Endothelial cell of umbilical vein (primary cell): ENCODE measurements around the gene GJC3. TPM values are rescaled to one million over a fixed set of nuclear protein-coding genes. Genes with fewer than 3 reads are reported as not detected.

ENCODE experiments used
- BruUV-seq: library from RNA; stranded (reverse); fragments of 400-500 nt; replicated peaks from 2 replicates; lab custom pipeline; 2021; lab: Mats Ljungman, UMichigan
- CTCF ChIA-PET: fragments of 300-600, 350-600 bp; sonication (Branson Sonifier 250); formaldehyde crosslinking; loops from one replicate; lab custom pipeline; 2021; ENCODE audit warnings: antibody characterized with exemption, inconsistent platforms; lab: Charles Lee
- POLR2A ChIA-PET: fragments of 300-600, 350-600 bp; sonication (Branson Sonifier 250); formaldehyde crosslinking; loops from one replicate; lab custom pipeline; 2021; ENCODE audit warnings: antibody characterized with exemption, inconsistent platforms; lab: Charles Lee
- DNase-seq: peaks from one replicate; pipeline ENCODE4 v3.0.0-alpha.2; 2011; ENCODE audit warnings: low read depth, low spot score
- FAIRE-seq: peaks from 2 replicates; lab custom pipeline; 2011; peaks lifted over from hg19 to GRCh38; lab: Jason Lieb, UNC
- H2AFZ ChIP-seq: 2 replicates; pipeline ENCODE4 v1.6.0; 2012; ENCODE audit warnings: low read depth, low read length, control low read depth, inconsistent platforms
- H3K27ac ChIP-seq: 2 replicates; pipeline ENCODE4 v1.5.1; 2011; ENCODE audit warnings: low read depth, mild to moderate bottlenecking, control low read depth, low read length, moderate library complexity; ENCODE audit not compliant: insufficient read depth
- H3K27me3 ChIP-seq, 2 experiments: 2 replicates each; pipeline versions ENCODE4 v1.6.0 to v1.6.1; 2011; ENCODE audit warnings: low read length in 2 of 2, mixed read lengths in 1 of 2; ENCODE audit not compliant: control insufficient read depth in 2 of 2, insufficient read depth in 2 of 2
- H3K36me3 ChIP-seq, 2 experiments: 2 replicates in 1 of 2; 3 replicates in 1 of 2; pipeline ENCODE4 v1.5.1; 2011; ENCODE audit warnings: low read length in 2 of 2, mild to moderate bottlenecking in 1 of 2, moderate library complexity in 1 of 2; ENCODE audit not compliant: control insufficient read depth in 2 of 2, insufficient read depth in 2 of 2; ENCODE audit errors: extremely low read depth in 1 of 2
- H3K4me1 ChIP-seq: 3 replicates; pipeline ENCODE4 v1.5.1; 2011; ENCODE audit warnings: mild to moderate bottlenecking, low read length; ENCODE audit not compliant: control insufficient read depth, insufficient read depth; ENCODE audit errors: extremely low read depth
- H3K4me2 ChIP-seq: 2 replicates; pipeline ENCODE4 v1.6.1; 2011; ENCODE audit warnings: low read length, control low read depth, mixed read lengths; ENCODE audit not compliant: insufficient read depth
- H3K4me3 ChIP-seq, 3 experiments: fragments of 200-600 bp in 1 of 3; sonication (generic), shearing (Covaris generic) in 1 of 3; replicated peaks in 1 of 3; 2 replicates each; pipeline ENCODE4 v1.5.1; 2011 to 2016; ENCODE audit warnings: control low read depth in 3 of 3, low read length in 3 of 3, mild to moderate bottlenecking in 2 of 3, inconsistent platforms in 1 of 3, low read depth in 1 of 3, moderate library complexity in 1 of 3; ENCODE audit not compliant: insufficient read depth in 1 of 3
- H3K79me2 ChIP-seq: 2 replicates; pipeline ENCODE4 v1.6.0; 2012; ENCODE audit warnings: low read length, inconsistent platforms; ENCODE audit not compliant: control insufficient read depth, insufficient read depth
- H3K9ac ChIP-seq: replicated peaks from 2 replicates; pipeline ENCODE3; 2011; ENCODE audit warnings: low read length, control low read depth; ENCODE audit not compliant: insufficient read depth; ENCODE audit errors: extremely low read depth
- H3K9me1 ChIP-seq: replicated peaks from 3 replicates; pipeline ENCODE4 v1.6.0; 2011; ENCODE audit warnings: mild to moderate bottlenecking, low read length; ENCODE audit not compliant: control insufficient read depth, insufficient read depth; ENCODE audit errors: extremely low read depth
- H3K9me3 ChIP-seq: replicated peaks from 2 replicates; pipeline ENCODE4 v1.5.1; 2012; ENCODE audit warnings: low read length, inconsistent platforms; ENCODE audit not compliant: control insufficient read depth, insufficient read depth
- H4K20me1 ChIP-seq: replicated peaks from 2 replicates; pipeline ENCODE3; 2011; ENCODE audit warnings: mild to moderate bottlenecking, low read length; ENCODE audit not compliant: control insufficient read depth, insufficient read depth; ENCODE audit errors: extremely low read depth
- CTCF ChIP-seq, 2 donors: IDR thresholded peaks; 1 replicate in 1 of 2; 2 replicates in 1 of 2; pipeline ENCODE4 v1.5.1; 2011; ENCODE audit warnings: low read length in 2 of 2, mild to moderate bottlenecking in 2 of 2, moderate library complexity in 2 of 2, control low read depth in 1 of 2, inconsistent platforms in 1 of 2, low read depth in 1 of 2; ENCODE audit not compliant: insufficient read depth in 1 of 2; ENCODE audit errors: extremely low read depth in 1 of 2
- EZH2 ChIP-seq: IDR thresholded peaks from 2 replicates; pipeline ENCODE4 v1.6.1; 2012; ENCODE audit warnings: borderline replicate concordance, low read depth, mild to moderate bottlenecking, moderate library complexity, low read length, inconsistent platforms; ENCODE audit not compliant: severe bottlenecking
- FOS ChIP-seq: IDR thresholded peaks from 2 replicates; pipeline ENCODE4 v1.6.1; 2011; ENCODE audit warnings: mild to moderate bottlenecking, low read length, moderate library complexity, borderline replicate concordance; ENCODE audit not compliant: insufficient read depth
- GATA2 ChIP-seq: IDR thresholded peaks from 2 replicates; pipeline ENCODE4 v1.7.0; 2011; ENCODE audit warnings: low read depth, mild to moderate bottlenecking, moderate library complexity, mixed read lengths, low read length; ENCODE audit not compliant: insufficient read length, insufficient read depth
- JUN ChIP-seq: IDR thresholded peaks from 2 replicates; pipeline ENCODE4 v1.6.1; 2011; ENCODE audit warnings: borderline replicate concordance, low read depth; ENCODE audit not compliant: insufficient read length, insufficient read depth
- MYC ChIP-seq: IDR thresholded peaks from one replicate; pipeline ENCODE4 v1.6.1; 2011; ENCODE audit warnings: mild to moderate bottlenecking, low read depth, low read length
- POLR2A ChIP-seq: IDR thresholded peaks from 2 replicates; pipeline ENCODE4 v1.6.1; 2012; ENCODE audit warnings: low read depth, mild to moderate bottlenecking, control low read depth, low read length
- POLR2AphosphoS5 ChIP-seq: IDR thresholded peaks from 2 replicates; pipeline ENCODE4 v1.6.1; 2012; ENCODE audit warnings: low read depth, mild to moderate bottlenecking, control low read depth, low read length, moderate library complexity; ENCODE audit not compliant: insufficient read depth
- dilution Hi-C: fragments of 300-500 bp; cut with MboI; formaldehyde crosslinking; loops from one replicate; pipeline ENCODE4 v1.15.0; 2019; ENCODE audit warnings: low sequenced_read_pairs; ENCODE audit not compliant: extremely low pct_ligation_motif_present
- intact Hi-C: fragments of 100-400 bp; cut with micrococcal nuclease; formaldehyde crosslinking; loops from one replicate; pipeline ENCODE4 v1.10.0; 2022
- polyA plus RNA-seq, 4 experiments: library from polyadenylated mRNA; depleted of rRNA in 3 of 4; stranded (reverse) in 3 of 4; unstranded in 1 of 4; fragments of >200 nt; gene quantifications; 2 replicates each; pipeline versions ENCODE4 v1.2.1 to v1.2.3, GENCODE V29; 2011 to 2012; ENCODE audit warnings: missing spikeins in 1 of 4
- total RNA-seq: library from RNA; stranded (reverse); gene quantifications from 2 replicates; pipeline ENCODE4 v1.2.3, GENCODE V29; 2021
- TF ChIP-seq, protein P1 (sequence below): IDR thresholded peaks from 2 replicates; pipeline ENCODE4 v1.6.1; 2011; ENCODE audit not compliant: insufficient read depth, insufficient read length

The GJC3 gene
- total and polyA plus RNA-seq, 2 donors (not counting 3 experiments of a cell fraction or from before 2014, with no cell fraction given): 0.28 TPM; not detected in 1

DNA sequence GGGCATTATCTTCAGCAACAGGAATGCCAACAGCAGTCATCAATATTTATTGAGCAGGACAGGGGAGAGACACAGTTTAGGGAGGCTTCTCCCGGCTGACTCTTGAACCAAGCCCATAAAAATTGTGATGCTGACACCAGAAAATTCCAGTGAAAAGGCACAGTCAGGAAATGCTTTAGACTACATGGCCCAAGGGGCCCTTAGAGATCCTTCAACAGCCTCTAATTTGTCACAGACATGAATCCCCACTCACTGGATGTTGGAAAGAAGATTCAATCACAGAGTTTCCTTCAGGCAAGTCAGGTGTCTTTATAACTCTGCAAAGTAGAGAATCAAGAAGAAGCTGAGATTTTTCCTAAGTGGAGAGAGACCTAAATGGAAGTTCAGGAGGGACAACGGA lies 1.2 kb downstream of the GJC3 start:
- no TSS peak for BruUV-seq
- Histone ChIP-seq H3K4me3 (no peak overlapping the region), H3K4me2 (no peak overlapping the region), H3K36me3 (no peaks in the 10 kb centered on the region), H3K27me3 (peaks cover 12 to 27% of the 10 kb centered on the region in 2 experiments), H4K20me1 (no peaks in the 10 kb centered on the region), H3K9me3 (no peaks in the 10 kb centered on the region), H2AFZ (no peak overlapping the region), H3K27ac (no peak overlapping the region), H3K4me1 (peaks cover 13% of the 10 kb centered on the region), H3K79me2 (no peaks in the 10 kb centered on the region), H3K9ac (no peak overlapping the region), H3K9me1 (no peaks in the 10 kb centered on the region)
- intact Hi-C loops: no loop called here
- CTCF ChIA-PET: interaction anchor here (1.7 to 3.9 kb wide), 3 partner anchors 10 to 62 kb away, joined by 14 to 15 read pairs (median 14); partner anchors contain the start of gene TRIM4
- DNase-seq: no peak
- dilution Hi-C loops: no loop called here
- POLR2A ChIA-PET: interaction anchor here (1.7 kb wide), 1 partner anchor 9 kb away, joined by 7 read pairs; the partner anchor contains the start of gene TRIM4
- FAIRE-seq: no peak
- TF ChIP-seq CTCF (IDR thresholded peaks at IDR 0.05; ENCODE audit: extremely low read depth in 1 of 2, insufficient read depth in 1 of 2, low read depth in 1 of 2, low read length in 2 of 2) (no peak), POLR2A (no peak), FOS (no peak), GATA2 (no peak), JUN (no peak), POLR2AphosphoS5 (no peak), MYC (no peak), EZH2 (no peak)
- TF ChIP-seq, protein P1, sequence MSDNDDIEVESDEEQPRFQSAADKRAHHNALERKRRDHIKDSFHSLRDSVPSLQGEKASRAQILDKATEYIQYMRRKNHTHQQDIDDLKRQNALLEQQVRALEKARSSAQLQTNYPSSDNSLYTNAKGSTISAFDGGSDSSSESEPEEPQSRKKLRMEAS: no peak
